Stimulated activated CD4-positive, alpha-beta T cell treated with anti-CD3 and anti-CD28 coated beads, Interleukin-4, amount 100 ng/mL, for 1 hour (primary cell): ENCODE results near the gene WDR31.

ENCODE experiments used
- DNase-seq: peaks from one replicate; pipeline ENCODE4 v3.0.0-alpha.2; 2020

WDR31 gene

GRCh38 chr9:113290052-113290607 is 49.9 kb downstream of the WDR31 start:
- no peak for DNase-seq

GRCh38 chr9:113289091-113289490 is 51.0 kb downstream of the WDR31 start:
- DNase-seq = no peak

- DNase-seq = no peak
These were observed 58.7 kb downstream of the WDR31 start for GRCh38 chr9:113281356-113281755.

GRCh38 chr9:113278840-113279239 is 61.2 kb downstream of the WDR31 start:
- DNase-seq = no peak

- DNase-seq = peak; percentile 96
These were observed 64.6 kb downstream of the WDR31 start, which contains the start of the genes CDC26 and PRPF4 for GRCh38 chr9:113275157-113276131. Gene CDC26, minus strand, starts transcription at chr9:113275572. Its CDS starts 3,065 bp downstream, at chr9:113272507. Gene PRPF4, plus strand, starts transcription at chr9:113275658. Its CDS starts 86 bp downstream, at chr9:113275744.

GRCh38 chr9:113274474-113275156 is 65.5 kb downstream of the WDR31 start:
- no peak for DNase-seq

GRCh38 chr9:113269871-113270270 is 70.2 kb downstream of the WDR31 start:
- no peak for DNase-seq

- no peak for DNase-seq
These were observed 70.7 kb downstream of the WDR31 start for GRCh38 chr9:113269355-113269754.

- DNase-seq = no peak
These were observed 72.0 kb downstream of the WDR31 start for GRCh38 chr9:113267911-113268566.

- DNase-seq = no peak
These were observed 73.9 kb downstream of the WDR31 start for GRCh38 chr9:113266174-113266573.
